ENCODE results near the gene ADNP.

DNA sequence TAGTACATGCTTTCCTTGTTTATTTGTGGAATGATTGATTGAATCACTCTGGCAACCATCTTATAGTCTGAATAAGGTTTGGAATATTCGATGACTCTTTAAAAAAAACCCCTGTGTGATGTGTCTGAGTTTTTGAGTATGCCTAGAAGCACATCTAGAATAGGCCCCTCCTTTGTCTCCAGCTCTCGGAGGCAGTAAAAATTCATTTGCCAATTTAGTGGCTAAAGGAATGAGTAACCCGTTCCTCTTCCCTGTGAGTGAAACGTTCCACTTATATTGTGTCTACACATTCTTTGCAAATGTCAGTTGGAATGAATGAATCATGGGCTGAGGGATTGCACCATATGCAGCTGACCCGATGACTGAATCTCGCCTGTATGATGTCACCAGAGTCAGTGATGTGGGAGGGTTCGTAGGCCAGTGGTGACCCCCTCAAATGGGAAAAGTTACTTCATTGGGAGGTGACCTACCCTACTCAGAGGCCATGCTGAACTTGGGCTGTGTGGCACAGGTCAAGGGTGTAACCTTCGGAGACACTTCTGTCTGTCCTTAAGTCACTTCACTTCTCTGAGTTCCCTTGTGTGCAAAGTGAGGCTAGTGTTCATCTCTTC, 48.9 kb upstream of the ADNP start:
- TF ChIP-seq EZH2 (IDR thresholded peaks at IDR 0.05) (no peak), POLR2AphosphoS5 (IDR thresholded peaks at IDR 0.05; ENCODE audit: borderline replicate concordance, low read depth, low read length) (no peak), FOXP2 (optimal IDR thresholded peaks at IDR 0.05; ENCODE audit: control extremely low read depth, extremely low read length, insufficient read depth) (no peak)
